Central memory CD4-positive, alpha-beta T cell (primary cell): ENCODE results near the gene IQCN.

Source experiments
- DNase-seq: peaks from one replicate; pipeline ENCODE4 v3.0.0; 2022
- total RNA-seq, 3 experiments: gene quantifications; one replicate each; lab custom pipeline; 2026; lab: John Stamatoyannopoulos, UW

The IQCN gene, protein sequence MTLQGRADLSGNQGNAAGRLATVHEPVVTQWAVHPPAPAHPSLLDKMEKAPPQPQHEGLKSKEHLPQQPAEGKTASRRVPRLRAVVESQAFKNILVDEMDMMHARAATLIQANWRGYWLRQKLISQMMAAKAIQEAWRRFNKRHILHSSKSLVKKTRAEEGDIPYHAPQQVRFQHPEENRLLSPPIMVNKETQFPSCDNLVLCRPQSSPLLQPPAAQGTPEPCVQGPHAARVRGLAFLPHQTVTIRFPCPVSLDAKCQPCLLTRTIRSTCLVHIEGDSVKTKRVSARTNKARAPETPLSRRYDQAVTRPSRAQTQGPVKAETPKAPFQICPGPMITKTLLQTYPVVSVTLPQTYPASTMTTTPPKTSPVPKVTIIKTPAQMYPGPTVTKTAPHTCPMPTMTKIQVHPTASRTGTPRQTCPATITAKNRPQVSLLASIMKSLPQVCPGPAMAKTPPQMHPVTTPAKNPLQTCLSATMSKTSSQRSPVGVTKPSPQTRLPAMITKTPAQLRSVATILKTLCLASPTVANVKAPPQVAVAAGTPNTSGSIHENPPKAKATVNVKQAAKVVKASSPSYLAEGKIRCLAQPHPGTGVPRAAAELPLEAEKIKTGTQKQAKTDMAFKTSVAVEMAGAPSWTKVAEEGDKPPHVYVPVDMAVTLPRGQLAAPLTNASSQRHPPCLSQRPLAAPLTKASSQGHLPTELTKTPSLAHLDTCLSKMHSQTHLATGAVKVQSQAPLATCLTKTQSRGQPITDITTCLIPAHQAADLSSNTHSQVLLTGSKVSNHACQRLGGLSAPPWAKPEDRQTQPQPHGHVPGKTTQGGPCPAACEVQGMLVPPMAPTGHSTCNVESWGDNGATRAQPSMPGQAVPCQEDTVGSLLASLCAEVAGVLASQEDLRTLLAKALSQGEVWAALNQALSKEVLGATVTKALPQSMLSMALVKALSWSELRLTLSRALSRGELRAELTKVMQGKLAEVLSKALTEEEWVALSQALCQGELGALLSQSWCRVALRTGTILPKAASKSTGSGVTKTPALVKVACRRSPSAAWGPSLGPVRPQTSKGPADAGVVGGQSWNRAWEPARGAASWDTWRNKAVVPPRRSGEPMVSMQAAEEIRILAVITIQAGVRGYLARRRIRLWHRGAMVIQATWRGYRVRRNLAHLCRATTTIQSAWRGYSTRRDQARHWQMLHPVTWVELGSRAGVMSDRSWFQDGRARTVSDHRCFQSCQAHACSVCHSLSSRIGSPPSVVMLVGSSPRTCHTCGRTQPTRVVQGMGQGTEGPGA (N-terminal part only)
- 0.60 to 35.9 (median 2.6) reads per million in 3 experiments for total RNA-seq

DNA sequence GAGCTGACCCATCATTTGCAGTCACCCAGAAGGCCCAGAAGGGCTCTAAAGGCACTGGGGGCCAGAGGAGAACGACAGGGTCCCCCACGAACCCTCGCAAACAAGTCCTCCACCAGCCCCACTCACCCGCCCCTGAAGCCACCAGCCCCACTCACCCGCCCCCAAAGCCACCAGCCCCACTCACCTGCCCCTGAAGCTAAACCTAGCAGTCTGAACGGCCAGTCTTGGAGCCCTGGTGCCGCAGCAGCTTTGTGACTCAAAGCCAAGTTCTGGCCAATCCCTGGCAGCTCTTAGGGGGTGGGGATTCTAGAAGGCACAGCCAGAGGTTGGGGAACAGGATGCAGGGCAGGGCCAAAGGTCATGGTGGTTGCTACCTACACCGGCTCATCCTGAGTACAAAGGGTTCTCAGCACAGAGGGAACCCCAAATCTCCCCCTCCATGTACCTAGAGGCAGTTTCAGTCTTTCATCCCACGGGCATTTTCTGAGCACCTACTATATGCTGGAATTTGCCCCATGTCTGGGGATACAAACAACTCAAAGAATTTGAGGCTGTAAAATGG is at the start of gene IQCN:
Gene IQCN (minus strand): TSS at position 234 of the 562 bp plus-strand sequence. CDS start 4,974 bp downstream, outside the sequence.
- DNase-seq: no peak

GRCh38 chr19:18322759-18323460 is 48.7 kb upstream of the IQCN start, which contains the start of gene LSM4:
Gene LSM4 (minus strand): TSS chr19:18323076. CDS start chr19:18323020, 56 bp downstream.
- DNase-seq: peak; percentile 99

DNA sequence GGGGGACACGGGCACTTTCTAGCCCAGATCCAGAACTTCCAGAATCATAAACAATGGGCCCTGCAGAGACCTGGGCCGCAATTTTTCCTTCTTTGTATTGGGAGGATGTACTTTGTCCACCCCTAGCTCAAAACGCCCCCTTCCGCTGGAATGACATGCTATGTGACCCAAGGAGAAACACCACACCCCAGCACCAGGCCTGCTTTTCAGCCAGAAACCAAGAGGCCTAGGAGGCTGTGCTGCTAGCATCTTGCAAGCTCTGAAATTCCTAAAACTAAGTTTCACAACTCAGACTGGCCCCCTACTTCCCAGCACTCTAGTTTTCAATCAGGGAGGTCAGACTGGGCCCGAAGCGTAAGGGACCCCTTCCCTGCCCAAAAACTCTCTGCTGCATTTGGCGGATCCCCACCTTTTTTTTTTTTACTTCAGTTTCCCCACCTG is 48.1 kb upstream of the IQCN start:
- DNase-seq: no peak

- peak; percentile 19 for DNase-seq
Observed at GRCh38 chr19:18321734-18322102, 47.5 kb upstream of the IQCN start.

GRCh38 chr19:18320865-18321733 is 46.8 kb upstream of the IQCN start:
- no peak for DNase-seq

DNA sequence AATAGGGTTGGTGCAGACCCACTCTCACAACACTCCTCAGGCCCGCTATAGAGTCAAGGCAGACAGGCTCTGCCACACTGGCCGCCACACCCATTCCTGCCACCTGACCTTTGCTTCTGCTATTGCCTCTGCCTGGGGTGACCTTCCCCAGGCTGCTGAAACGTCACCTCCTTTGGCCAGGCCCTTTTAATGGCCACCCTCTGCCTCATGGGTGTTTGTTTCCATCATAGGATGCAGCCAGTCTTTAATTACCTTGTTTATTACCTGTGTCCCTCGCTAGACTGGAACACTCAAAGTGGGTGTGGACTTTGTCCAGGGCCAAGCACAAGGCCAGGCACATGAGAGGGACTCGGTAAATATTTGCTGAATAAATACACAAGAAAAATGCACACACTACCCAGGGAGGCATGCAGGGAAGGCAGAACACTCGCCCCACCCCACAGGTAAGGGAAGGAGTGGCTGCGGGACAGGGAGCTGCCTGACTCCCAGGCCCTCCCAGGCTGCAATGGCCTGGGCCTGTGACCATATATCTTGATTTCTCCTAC is 45.4 kb upstream of the IQCN start:
- DNase-seq: no peak

DNA sequence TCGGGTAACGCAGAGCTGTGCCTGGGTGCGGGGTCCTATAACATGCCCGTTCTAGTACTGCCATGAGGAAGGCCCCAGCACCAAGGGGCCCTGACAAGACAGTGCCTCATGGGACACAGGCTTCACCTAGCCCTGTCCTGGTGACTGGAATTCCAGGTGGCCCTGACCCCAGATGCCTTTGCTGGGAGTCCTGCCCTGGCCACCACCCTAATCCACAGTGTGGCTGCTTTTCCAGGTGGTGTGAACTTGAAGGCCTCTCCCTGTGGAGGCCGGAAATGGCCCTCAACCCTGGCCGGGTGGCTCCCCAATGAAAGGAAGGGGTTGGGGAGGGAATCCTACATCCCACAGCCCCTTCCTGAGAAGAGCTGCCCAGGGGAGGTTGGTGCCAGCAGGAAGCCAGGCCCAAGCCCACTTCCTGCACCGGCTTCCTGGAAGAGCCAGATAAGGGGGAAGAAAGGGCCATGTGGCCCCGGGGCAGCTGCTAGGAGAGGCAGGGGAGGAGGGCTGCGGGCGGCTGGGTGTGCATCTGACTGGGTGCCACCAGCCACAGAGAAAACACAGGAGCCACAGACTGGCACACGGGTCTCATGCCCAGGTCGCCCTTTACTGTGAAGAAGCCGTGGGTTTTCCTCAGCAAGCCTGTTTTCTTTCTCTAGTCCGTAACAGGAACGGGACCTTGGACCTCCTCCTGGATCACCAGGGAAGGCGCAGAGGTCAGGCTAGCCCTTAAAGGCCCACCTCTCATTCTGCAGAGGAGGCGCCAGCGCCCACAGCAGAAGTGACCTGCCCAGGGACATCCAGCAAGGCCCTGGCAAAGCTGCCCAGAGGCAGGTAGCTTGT is 43.9 kb upstream of the IQCN start:
- DNase-seq: peak; percentile 55

GRCh38 chr19:18313398-18313797 is 39.1 kb upstream of the IQCN start:
- DNase-seq: no peak

- DNase-seq: no peak
Observed at GRCh38 chr19:18312092-18312534, 37.9 kb upstream of the IQCN start.

- no peak for DNase-seq
Observed at GRCh38 chr19:18311502-18312091, 37.3 kb upstream of the IQCN start.

DNA sequence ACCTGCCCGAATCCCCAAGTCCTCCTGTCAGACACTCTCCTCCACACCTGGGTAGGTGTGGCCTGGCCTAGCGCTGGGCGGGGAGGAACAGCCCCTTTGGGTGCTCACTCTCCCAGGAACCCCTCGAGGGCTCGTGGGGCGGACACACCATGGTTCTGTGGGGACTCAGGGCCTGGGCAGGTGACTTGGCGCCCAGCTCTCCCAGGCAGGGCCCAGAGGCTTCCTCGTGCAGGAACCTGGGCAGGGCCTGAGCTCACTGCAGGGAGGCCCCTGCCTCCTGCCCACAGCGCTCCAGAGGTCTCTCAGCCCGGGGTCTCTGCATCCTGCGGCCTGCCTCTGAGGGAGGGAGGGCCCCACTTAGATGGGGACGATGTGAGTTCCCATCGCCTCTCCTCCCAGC is 36.7 kb upstream of the IQCN start:
- no peak for DNase-seq

DNA sequence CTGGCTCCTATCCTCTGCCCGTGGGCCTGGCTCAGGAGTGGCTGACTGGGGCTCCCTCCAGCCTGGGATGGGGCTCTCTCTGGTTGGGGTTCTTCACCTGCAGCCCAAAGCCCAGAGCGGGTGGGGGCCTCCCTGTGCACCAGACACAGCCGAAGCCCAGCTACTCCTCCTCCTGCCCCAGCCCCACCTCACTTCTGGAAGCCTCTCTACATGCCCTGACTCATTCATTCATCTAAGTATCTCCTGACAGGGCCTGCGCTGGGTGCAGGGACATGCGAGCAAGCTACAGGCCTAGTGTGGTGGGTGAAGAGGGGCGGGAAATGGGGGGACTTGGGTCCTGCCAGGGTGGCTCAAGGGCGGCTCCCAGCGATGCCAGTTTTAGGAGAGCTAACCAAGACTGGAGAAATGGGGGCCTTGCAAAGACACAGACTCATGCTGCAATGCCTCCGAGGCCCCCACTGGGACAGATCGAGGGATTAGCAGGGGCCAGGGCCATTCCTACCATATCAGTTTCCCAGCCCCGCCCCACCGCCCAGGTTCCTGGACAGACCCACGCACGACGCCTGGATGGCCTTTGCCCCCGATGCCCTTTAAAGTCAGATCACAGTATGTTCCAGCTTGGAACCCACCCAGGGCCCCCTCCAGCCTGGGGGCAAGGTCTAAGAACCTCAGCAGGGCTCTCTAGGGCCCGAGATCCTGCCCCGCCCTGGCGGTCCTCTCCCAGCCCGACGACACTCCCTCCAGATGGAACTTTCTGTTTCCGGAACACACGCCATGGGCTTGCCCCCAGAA is 36.1 kb upstream of the IQCN start:
- DNase-seq: no peak

DNA sequence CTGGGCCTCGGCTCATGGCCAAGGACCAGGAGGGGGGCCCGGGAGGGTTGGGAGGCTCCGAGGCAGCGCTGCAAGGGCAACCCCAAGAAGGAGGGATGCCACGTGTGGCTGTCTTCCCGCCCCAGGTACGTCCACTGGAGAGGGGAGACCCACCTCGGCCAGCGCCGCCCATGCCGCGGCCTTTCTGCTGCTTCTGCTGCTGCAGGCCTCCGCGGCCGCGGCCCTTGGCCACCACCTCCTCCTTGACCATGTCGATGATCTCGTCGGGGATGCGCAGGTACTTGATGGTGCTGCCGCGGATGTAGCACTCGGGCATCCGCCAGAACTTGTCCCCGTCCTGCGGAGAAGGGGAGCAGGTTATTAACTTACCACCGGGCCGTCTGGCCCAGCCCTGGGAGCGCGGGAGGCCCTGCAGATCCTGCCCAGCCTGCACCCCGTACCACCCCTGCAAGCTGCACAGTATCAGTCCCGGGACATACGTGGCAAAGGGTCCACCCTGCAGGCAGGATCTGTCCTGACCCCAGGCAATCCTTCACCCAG is 35.3 kb upstream of the IQCN start:
- DNase-seq: no peak

- DNase-seq: no peak
Observed at GRCh38 chr19:18308948-18309325, 34.7 kb upstream of the IQCN start.

GRCh38 chr19:18308051-18308947 is 34.0 kb upstream of the IQCN start:
- no peak for DNase-seq

DNA sequence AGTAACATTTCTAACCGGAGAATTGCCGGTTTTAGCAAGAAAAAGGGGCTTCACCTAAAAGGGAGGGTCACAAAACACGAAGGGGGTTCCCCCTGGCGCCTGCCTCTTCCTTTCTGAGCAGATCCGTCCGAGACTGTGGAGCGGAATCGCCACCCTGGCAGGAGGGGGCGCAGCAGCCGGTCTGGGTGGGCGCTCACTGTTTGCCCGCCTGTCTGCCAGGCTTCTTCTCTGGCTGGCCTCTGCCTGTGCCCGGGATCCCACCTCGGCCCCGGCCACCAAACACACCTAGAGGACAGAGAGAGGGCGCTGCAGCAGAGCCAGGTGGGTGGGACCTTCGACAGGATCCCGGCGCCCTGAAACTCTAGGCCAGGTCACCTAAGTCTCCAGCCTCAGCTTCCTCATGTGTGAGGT is 33.0 kb upstream of the IQCN start:
- peak; percentile 50 for DNase-seq

DNA sequence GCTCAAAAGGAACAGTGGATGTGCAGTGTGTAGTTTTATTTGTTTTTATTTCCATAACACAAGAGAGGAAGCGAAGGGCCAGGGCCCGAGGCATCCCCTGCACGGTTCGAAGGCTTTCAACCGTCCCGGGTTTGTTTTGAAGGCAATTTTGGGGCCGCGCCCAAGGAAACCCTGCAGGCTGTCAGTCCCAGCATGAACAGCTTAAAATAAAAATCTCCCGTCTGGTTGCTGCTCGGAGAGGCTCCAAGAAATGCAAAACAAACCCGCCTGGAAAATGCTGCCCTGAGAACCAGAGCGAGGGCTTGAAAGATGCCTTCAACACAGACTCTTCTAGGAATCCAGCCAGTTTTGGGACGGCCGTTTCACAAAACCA is 32.6 kb upstream of the IQCN start:
- peak; percentile 36 for DNase-seq
